ENCODE results near the gene CCL22. TPM values are rescaled to one million over a fixed set of nuclear protein-coding genes. Genes with fewer than 3 reads are reported as not detected.

CCL22 gene
- total and polyA plus RNA-seq, 2 of the 4 experiments (the other 2 are of a cell fraction) = not detected

DNA sequence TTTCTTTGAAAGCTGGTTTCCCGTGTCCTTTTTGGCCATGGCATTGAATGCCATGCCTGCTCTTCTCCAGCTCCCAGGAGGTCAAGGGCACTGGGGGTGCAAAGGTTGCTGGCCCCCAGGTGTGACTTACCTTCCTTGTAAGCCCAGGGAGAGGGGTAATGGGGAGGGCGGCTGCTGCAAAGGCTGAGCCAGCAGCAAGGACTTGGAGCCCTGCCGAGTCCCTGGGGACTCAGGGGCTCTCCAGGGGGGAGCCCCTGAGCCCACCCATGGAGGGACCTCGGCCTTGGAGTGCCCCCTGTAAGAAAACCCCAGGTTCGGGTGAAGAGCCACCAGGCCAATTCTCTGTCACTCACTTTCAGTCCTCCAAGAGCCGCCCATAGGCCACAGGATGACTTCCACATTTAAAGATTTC lies 5.9 kb upstream of the CCL22 start:
- in situ Hi-C loops (cut with MboI; ENCODE audit: low sequenced_read_pairs) = no loop called here

More for the DNA sequence above, 5.9 kb upstream of the CCL22 start:
- no peaks in the 10 kb centered on the region for H3K9me3 ChIP-seq (ENCODE audit: control insufficient read depth, insufficient read depth, low read length)
- no peaks in the 10 kb centered on the region for H3K79me1 ChIP-seq (ENCODE audit: low read depth in 1 of 2, low read length in 2 of 2)
- H4K5ac ChIP-seq (ENCODE audit: low read depth, low read length) = no peak overlapping the region
- H3K9ac ChIP-seq (ENCODE audit: low read depth, low read length) = no peak overlapping the region
- no peaks in the 10 kb centered on the region for H3K4me1 ChIP-seq (ENCODE audit: control insufficient read depth, insufficient read depth, low read length)
- no peak overlapping the region for H2AK9ac ChIP-seq (replicated peaks; ENCODE audit: low read depth, low read length, poor library complexity)
- H3K23ac ChIP-seq (ENCODE audit: low read depth, low read length) = no peak overlapping the region
- no peak for DNase-seq
- no peak overlapping the region for H3K4me2 ChIP-seq (ENCODE audit: low read depth, low read length)
- ChIA-PET CTCF (interaction anchor here (0.6 kb wide), 1 partner anchor 12 kb away, joined by 3 read pairs; no protein-coding TSS in a partner anchor), POLR2A (ENCODE audit: unreplicated experiment) (no interaction called here)
- no TSS peak for BruUV-seq (replicated peaks)
- peaks cover 50% of the 10 kb centered on the region for H3K27me3 ChIP-seq (ENCODE audit: control insufficient read depth, insufficient read depth, low read length)
- intact Hi-C loops (cut with micrococcal nuclease) (no loop called here), dilution Hi-C loops (cut with HindIII; ENCODE audit: low sequenced_read_pairs, unreplicated experiment) (no loop called here)
- no peak overlapping the region for H2BK20ac ChIP-seq (ENCODE audit: low read depth, low read length)
- TF ChIP-seq RCOR1 (IDR thresholded peaks at IDR 0.05; ENCODE audit: insufficient replicate concordance, low read length) = no peak
- no peaks in the 10 kb centered on the region for H3K9me1 ChIP-seq (ENCODE audit: insufficient read depth, low read length)
- no peak overlapping the region for H2AK5ac ChIP-seq (ENCODE audit: low read depth, low read length)
- no peak overlapping the region for H2AFZ ChIP-seq (replicated peaks; ENCODE audit: low read length, poor library complexity)
- H3K27ac ChIP-seq (ENCODE audit: insufficient read depth, low read length) = no peak overlapping the region
- no peak overlapping the region for H4K91ac ChIP-seq (ENCODE audit: insufficient read depth, low read depth, low read length)
- H3K14ac ChIP-seq (replicated peaks; ENCODE audit: low read depth, low read length) = no peak overlapping the region
- ATAC-seq (ENCODE audit: low read depth) = no peak
- no peak overlapping the region for H3K56ac ChIP-seq (ENCODE audit: extremely low read depth, insufficient read depth, low read length)
- H4K8ac ChIP-seq (ENCODE audit: low read depth in 2 of 2, low read length in 2 of 2) = no peak overlapping the region
- H3K4me3 ChIP-seq (ENCODE audit: insufficient read depth, low read depth, low read length) = no peak overlapping the region
- H2BK15ac ChIP-seq (ENCODE audit: low read depth, low read length) = no peak overlapping the region
- no peak overlapping the region for H3K4ac ChIP-seq (ENCODE audit: low read depth, low read length)
- H4K20me1 ChIP-seq (ENCODE audit: insufficient read depth, low read length) = no peaks in the 10 kb centered on the region; the same call in 1 of the 2 replicates
- H2BK5ac ChIP-seq (ENCODE audit: low read depth, low read length, poor library complexity, severe bottlenecking) = no peak overlapping the region
- H3K36me3 ChIP-seq (ENCODE audit: control insufficient read depth, insufficient read depth, low read length) = no peaks in the 10 kb centered on the region
- no peak overlapping the region for H3K18ac ChIP-seq (ENCODE audit: low read depth, low read length)
- no peak overlapping the region for H2BK120ac ChIP-seq (ENCODE audit: low read depth, low read length)
- no CpG with 5 or more reads among the region's 6 CpGs for WGBS, 2 experiments (ENCODE audit: extremely low coverage in 2 of 2, insufficient read length in 1 of 2)

Measured in IMR-90 (cell line).